IMR-90 (cell line): ENCODE data around the gene RAB14. TPM values are rescaled to one million over a fixed set of nuclear protein-coding genes. Genes with fewer than 3 reads are reported as not detected.

Experiments used
- ATAC-seq: fragments of 200-7000 bp; cut with Tn5 transposase; 2 replicates; pipeline ENCODE4 v1.9.1; 2020; ENCODE audit warnings: low read depth, mild to moderate bottlenecking, moderate library complexity
- BruUV-seq: library from RNA; stranded (reverse); fragments of 400-500 nt; replicated peaks from 2 replicates; lab custom pipeline; 2021; lab: Mats Ljungman, UMichigan
- CTCF ChIA-PET: fragments of 300-600 bp; formaldehyde crosslinking; extraction: SDS; loops from one replicate; lab custom pipeline; 2021; ENCODE audit warnings: antibody characterized with exemption; lab: Yijun Ruan, JAX
- POLR2A ChIA-PET: fragments of 300-600 bp; sonication (Branson Sonifier 250); formaldehyde crosslinking; loops from one replicate; lab custom pipeline; 2022; ENCODE audit warnings: antibody characterized with exemption; ENCODE audit not compliant: unreplicated experiment; lab: Charles Lee
- DNase-seq: peaks from one replicate; pipeline ENCODE4 v3.0.0; 2013
- H2AFZ ChIP-seq: replicated peaks from 2 replicates; pipeline ENCODE3; 2013; ENCODE audit warnings: low read length, mild to moderate bottlenecking; ENCODE audit not compliant: poor library complexity
- H2AK5ac ChIP-seq: 2 replicates; pipeline ENCODE4 v1.6.1; 2013; ENCODE audit warnings: low read depth, low read length, inconsistent platforms
- H2AK9ac ChIP-seq: replicated peaks from 2 replicates; pipeline ENCODE3; 2013; ENCODE audit warnings: mild to moderate bottlenecking, low read depth, low read length, moderate library complexity; ENCODE audit not compliant: poor library complexity
- H2BK120ac ChIP-seq: 2 replicates; pipeline ENCODE4 v1.6.1; 2013; ENCODE audit warnings: low read depth, low read length, inconsistent platforms
- H2BK15ac ChIP-seq: 3 replicates; pipeline ENCODE4 v1.6.1; 2013; ENCODE audit warnings: low read depth, low read length, inconsistent platforms
- H2BK20ac ChIP-seq: 2 replicates; pipeline ENCODE4 v1.6.1; 2013; ENCODE audit warnings: low read depth, mild to moderate bottlenecking, inconsistent platforms, low read length, moderate library complexity
- H2BK5ac ChIP-seq: 2 replicates; pipeline ENCODE4 v1.6.1; 2013; ENCODE audit warnings: mild to moderate bottlenecking, low read depth, low read length, inconsistent platforms; ENCODE audit not compliant: poor library complexity, severe bottlenecking
- H3K14ac ChIP-seq: replicated peaks from 2 replicates; pipeline ENCODE4 v1.6.1; 2013; ENCODE audit warnings: low read depth, low read length, inconsistent platforms
- H3K18ac ChIP-seq: 2 replicates; pipeline ENCODE4 v1.6.1; 2013; ENCODE audit warnings: low read depth, low read length, control low read depth
- H3K23ac ChIP-seq: 2 replicates; pipeline ENCODE4 v1.6.1; 2013; ENCODE audit warnings: low read depth, low read length, inconsistent platforms
- H3K27ac ChIP-seq: 2 replicates; pipeline ENCODE4 v1.5.1; 2013; ENCODE audit warnings: mild to moderate bottlenecking, control low read depth, low read length; ENCODE audit not compliant: insufficient read depth
- H3K27me3 ChIP-seq: 2 replicates; pipeline ENCODE4 v1.6.1; 2013; ENCODE audit warnings: low read length; ENCODE audit not compliant: control insufficient read depth, insufficient read depth
- H3K36me3 ChIP-seq: 2 replicates; pipeline ENCODE4 v1.6.1; 2013; ENCODE audit warnings: low read length, mixed read lengths; ENCODE audit not compliant: control insufficient read depth, insufficient read depth
- H3K4ac ChIP-seq: 2 replicates; pipeline ENCODE4 v1.6.1; 2013; ENCODE audit warnings: low read depth, low read length, inconsistent platforms
- H3K4me1 ChIP-seq: 2 replicates; pipeline ENCODE4 v1.6.1; 2013; ENCODE audit warnings: low read length, mixed read lengths; ENCODE audit not compliant: control insufficient read depth, insufficient read depth
- H3K4me2 ChIP-seq: 2 replicates; pipeline ENCODE4 v1.6.1; 2013; ENCODE audit warnings: low read depth, mild to moderate bottlenecking, control low read depth, low read length, moderate library complexity
- H3K4me3 ChIP-seq: 2 replicates; pipeline ENCODE4 v1.5.1; 2013; ENCODE audit warnings: low read depth, mild to moderate bottlenecking, control low read depth, low read length, moderate library complexity; ENCODE audit not compliant: insufficient read depth
- H3K56ac ChIP-seq: 2 replicates; pipeline ENCODE4 v1.6.1; 2013; ENCODE audit warnings: low read length, inconsistent platforms; ENCODE audit not compliant: insufficient read depth; ENCODE audit errors: extremely low read depth
- H3K79me1 ChIP-seq, 2 experiments: 2 replicates each; pipeline ENCODE4 v1.6.1; 2013; ENCODE audit warnings: low read length in 2 of 2, inconsistent platforms in 1 of 2, low read depth in 1 of 2
- H3K9ac ChIP-seq: 2 replicates; pipeline ENCODE4 v1.6.1; 2013; ENCODE audit warnings: low read depth, low read length, control low read depth
- H3K9me1 ChIP-seq: 2 replicates; pipeline ENCODE4 v1.6.1; 2013; ENCODE audit warnings: low read length, inconsistent platforms; ENCODE audit not compliant: insufficient read depth
- H3K9me3 ChIP-seq: 2 replicates; pipeline ENCODE4 v1.6.1; 2013; ENCODE audit warnings: low read length; ENCODE audit not compliant: control insufficient read depth, insufficient read depth
- H4K20me1 ChIP-seq: 2 replicates; pipeline ENCODE4 v1.6.1; 2013; ENCODE audit warnings: low read length, inconsistent platforms; ENCODE audit not compliant: insufficient read depth
- H4K5ac ChIP-seq: 2 replicates; pipeline ENCODE4 v1.6.1; 2013; ENCODE audit warnings: mild to moderate bottlenecking, low read depth, low read length, control low read depth
- H4K8ac ChIP-seq, 2 experiments: 2 replicates each; pipeline ENCODE4 v1.6.1; 2013; ENCODE audit warnings: low read depth in 2 of 2, low read length in 2 of 2, control low read depth in 1 of 2, inconsistent platforms in 1 of 2
- H4K91ac ChIP-seq: 2 replicates; pipeline ENCODE4 v1.6.1; 2013; ENCODE audit warnings: low read depth, low read length, inconsistent platforms; ENCODE audit not compliant: insufficient read depth
- MXI1 ChIP-seq: IDR thresholded peaks from 2 replicates; pipeline ENCODE4 v1.6.1; 2012; ENCODE audit warnings: low read depth, mild to moderate bottlenecking, low read length, moderate library complexity, borderline replicate concordance
- NFE2L2 ChIP-seq: fragments of 150-350 bp; IDR thresholded peaks from 2 replicates; pipeline ENCODE4 v1.6.1; 2016; ENCODE audit warnings: low read depth, mild to moderate bottlenecking, low read length
- RCOR1 ChIP-seq: IDR thresholded peaks from 2 replicates; pipeline ENCODE4 v1.6.1; 2012; ENCODE audit warnings: mild to moderate bottlenecking, low read length, improper control_type of control experiment; ENCODE audit not compliant: insufficient replicate concordance
- SMC3 ChIP-seq: fragments of 150-350 bp; IDR thresholded peaks from 2 replicates; pipeline ENCODE4 v1.6.1; 2016; ENCODE audit warnings: low read depth, mild to moderate bottlenecking, antibody characterized with exemption, low read length, moderate library complexity
- dilution Hi-C: fragments of 300-500 bp; cut with HindIII; formaldehyde crosslinking; loops from one replicate; pipeline ENCODE4 v1.14.3; 2018; ENCODE audit warnings: low sequenced_read_pairs; ENCODE audit not compliant: unreplicated experiment
- in situ Hi-C: fragments of 300-500 bp; cut with MboI; formaldehyde crosslinking; loops from 3 replicates; pipeline ENCODE4 v1.14.3; 2019; ENCODE audit warnings: low sequenced_read_pairs, inconsistent platforms, mixed read lengths
- intact Hi-C: fragments of 100-400 bp; cut with micrococcal nuclease; formaldehyde crosslinking; loops from 2 replicates; pipeline ENCODE4 v1.10.0; 2022
- polyA plus RNA-seq, 3 experiments: library from polyadenylated mRNA; depleted of rRNA; stranded (reverse); fragments of >200 nt; gene quantifications; 2 replicates each; pipeline ENCODE4 v1.2.3, GENCODE V29; 2012; ENCODE audit warnings: low replicate concordance in 1 of 3
- total RNA-seq: library from RNA; depleted of rRNA; stranded (reverse); fragments of >200 nt; gene quantifications from 2 replicates; pipeline ENCODE4 v1.2.3, GENCODE V29; 2012
- TF ChIP-seq, protein P1 (sequence below): conservative IDR thresholded peaks from 2 replicates; pipeline ENCODE4 v1.5.1; 2012; ENCODE audit warnings: mild to moderate bottlenecking, low read depth, low read length, improper control_type of control experiment
- TF ChIP-seq, protein P2 (sequence below): fragments of 150-350 bp; IDR thresholded peaks from 2 replicates; pipeline ENCODE4 v1.6.1; 2017; ENCODE audit warnings: mild to moderate bottlenecking, antibody characterized with exemption, low read length, low read depth

The RAB14 gene
- total and polyA plus RNA-seq, 2 of the 4 experiments (the other 2 are of a cell fraction): 20.1 to 29.3 TPM

DNA sequence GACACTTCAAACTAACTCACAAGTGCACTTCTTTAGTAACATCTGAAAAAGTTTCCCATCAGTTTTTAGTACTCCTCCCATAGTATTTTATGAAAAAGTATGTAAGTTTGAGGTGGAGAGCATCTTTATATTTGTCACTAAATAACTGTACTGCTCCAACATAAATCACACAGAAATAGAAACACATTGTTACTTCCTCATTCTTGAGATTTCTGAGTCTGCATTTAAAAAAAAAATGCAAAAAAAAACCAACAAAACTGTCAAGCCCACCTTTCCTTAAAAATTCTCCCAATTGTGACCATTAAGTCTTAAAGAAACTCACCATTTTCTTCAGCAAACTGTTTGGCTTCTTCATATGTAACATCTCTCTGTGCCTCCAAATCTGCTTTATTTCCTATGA lies 18.7 kb downstream of the RAB14 start:
- peaks cover 14% of the 10 kb centered on the region for H3K4me1 ChIP-seq
- H3K9me3 ChIP-seq: no peaks in the 10 kb centered on the region
- peaks cover 33 to 74% of the 10 kb centered on the region in 2 experiments for H3K79me1 ChIP-seq
- no peak overlapping the region for H3K4me2 ChIP-seq
- intact Hi-C loops (loop anchor here (2.0 kb wide), 1 partner anchor 16 kb away; no protein-coding TSS in a partner anchor), dilution Hi-C loops (no loop called here), in situ Hi-C loops (no loop called here)
- no TSS peak for BruUV-seq
- no peak overlapping the region for H4K5ac ChIP-seq
- H3K18ac ChIP-seq: no peak overlapping the region
- CTCF ChIA-PET: no interaction called here
- H4K8ac ChIP-seq: no peak overlapping the region
- H3K36me3 ChIP-seq: peaks cover 19% of the 10 kb centered on the region
- no peak overlapping the region for H2AK9ac ChIP-seq
- no peak overlapping the region for H3K14ac ChIP-seq
- ATAC-seq: no peak
- POLR2A ChIA-PET: no interaction called here
- H3K23ac ChIP-seq: no peak overlapping the region
- peak overlapping the region; percentile 41 for H2BK5ac ChIP-seq
- H3K27me3 ChIP-seq: no peaks in the 10 kb centered on the region
- peaks cover 53% of the 10 kb centered on the region for H4K20me1 ChIP-seq
- no peak overlapping the region for H2BK15ac ChIP-seq
- no peak overlapping the region for H2BK20ac ChIP-seq
- peaks cover 6% of the 10 kb centered on the region for H3K9me1 ChIP-seq
- no peak overlapping the region for H2AFZ ChIP-seq
- no peak overlapping the region for H2BK120ac ChIP-seq
- no peak overlapping the region for H3K9ac ChIP-seq
- no peak overlapping the region for H3K27ac ChIP-seq
- H2AK5ac ChIP-seq: no peak overlapping the region
- DNase-seq: no peak
- no peak overlapping the region for H3K4ac ChIP-seq
- H4K91ac ChIP-seq: no peak overlapping the region
- no peak for TF ChIP-seq SMC3
- no peak for TF ChIP-seq MXI1
- no peak for TF ChIP-seq RCOR1
- no peak for TF ChIP-seq NFE2L2
- TF ChIP-seq, protein P1, sequence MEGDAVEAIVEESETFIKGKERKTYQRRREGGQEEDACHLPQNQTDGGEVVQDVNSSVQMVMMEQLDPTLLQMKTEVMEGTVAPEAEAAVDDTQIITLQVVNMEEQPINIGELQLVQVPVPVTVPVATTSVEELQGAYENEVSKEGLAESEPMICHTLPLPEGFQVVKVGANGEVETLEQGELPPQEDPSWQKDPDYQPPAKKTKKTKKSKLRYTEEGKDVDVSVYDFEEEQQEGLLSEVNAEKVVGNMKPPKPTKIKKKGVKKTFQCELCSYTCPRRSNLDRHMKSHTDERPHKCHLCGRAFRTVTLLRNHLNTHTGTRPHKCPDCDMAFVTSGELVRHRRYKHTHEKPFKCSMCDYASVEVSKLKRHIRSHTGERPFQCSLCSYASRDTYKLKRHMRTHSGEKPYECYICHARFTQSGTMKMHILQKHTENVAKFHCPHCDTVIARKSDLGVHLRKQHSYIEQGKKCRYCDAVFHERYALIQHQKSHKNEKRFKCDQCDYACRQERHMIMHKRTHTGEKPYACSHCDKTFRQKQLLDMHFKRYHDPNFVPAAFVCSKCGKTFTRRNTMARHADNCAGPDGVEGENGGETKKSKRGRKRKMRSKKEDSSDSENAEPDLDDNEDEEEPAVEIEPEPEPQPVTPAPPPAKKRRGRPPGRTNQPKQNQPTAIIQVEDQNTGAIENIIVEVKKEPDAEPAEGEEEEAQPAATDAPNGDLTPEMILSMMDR: no peak
- TF ChIP-seq, protein P2, sequence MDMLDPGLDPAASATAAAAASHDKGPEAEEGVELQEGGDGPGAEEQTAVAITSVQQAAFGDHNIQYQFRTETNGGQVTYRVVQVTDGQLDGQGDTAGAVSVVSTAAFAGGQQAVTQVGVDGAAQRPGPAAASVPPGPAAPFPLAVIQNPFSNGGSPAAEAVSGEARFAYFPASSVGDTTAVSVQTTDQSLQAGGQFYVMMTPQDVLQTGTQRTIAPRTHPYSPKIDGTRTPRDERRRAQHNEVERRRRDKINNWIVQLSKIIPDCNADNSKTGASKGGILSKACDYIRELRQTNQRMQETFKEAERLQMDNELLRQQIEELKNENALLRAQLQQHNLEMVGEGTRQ: no peak
- no peak overlapping the region for H3K4me3 ChIP-seq
- H3K56ac ChIP-seq: no peak overlapping the region
